Stimulated activated CD4-positive, alpha-beta T cell treated with anti-CD3 and anti-CD28 coated beads, Interleukin-2, amount 100 ng/mL, for 48 hours (primary cell): ENCODE data around the gene CIBAR2.

Experiments used
- DNase-seq, 2 donors: peaks; one replicate each; pipeline ENCODE4 v3.0.0-alpha.2; 2020

Gene CIBAR2

GRCh38 chr16:85144026-85144915 is 32.0 kb upstream of the CIBAR2 start:
- no peak for DNase-seq

GRCh38 chr16:85142771-85143211 is 30.5 kb upstream of the CIBAR2 start:
- no peak for DNase-seq

- no peak for DNase-seq
Observed at GRCh38 chr16:85142129-85142513, 29.8 kb upstream of the CIBAR2 start.

DNA sequence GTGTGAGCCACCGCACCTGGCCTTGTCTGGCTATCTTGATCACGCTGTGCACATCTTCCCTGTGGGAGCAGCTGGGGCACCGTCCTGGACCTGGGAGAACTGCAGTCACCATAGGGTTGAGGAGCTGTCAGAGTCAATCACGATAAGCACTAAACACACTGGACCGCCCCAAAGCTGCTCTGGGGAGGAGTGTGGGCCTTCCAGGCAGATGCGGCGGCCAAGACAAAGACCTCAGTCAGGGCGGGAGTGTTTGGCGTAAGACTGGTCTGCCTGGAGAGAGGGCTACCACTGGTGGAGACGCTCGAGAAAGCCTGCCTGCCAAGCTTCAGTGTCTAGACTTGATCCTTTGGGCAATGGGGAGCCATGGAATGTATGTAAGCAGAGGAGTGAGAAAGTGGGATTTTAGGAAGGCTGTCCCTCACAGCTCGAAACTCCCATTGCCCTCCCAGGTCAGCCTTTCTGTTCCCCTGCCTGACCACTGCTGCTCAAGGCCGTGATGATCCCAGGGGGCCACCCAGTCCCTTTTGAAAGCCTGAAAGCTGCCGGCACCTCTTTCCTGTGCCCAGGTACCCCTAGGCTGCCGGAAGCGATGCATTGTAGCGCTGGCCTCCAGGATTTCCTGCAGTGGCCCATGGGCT is 29.3 kb upstream of the CIBAR2 start:
- no peak for DNase-seq

DNA sequence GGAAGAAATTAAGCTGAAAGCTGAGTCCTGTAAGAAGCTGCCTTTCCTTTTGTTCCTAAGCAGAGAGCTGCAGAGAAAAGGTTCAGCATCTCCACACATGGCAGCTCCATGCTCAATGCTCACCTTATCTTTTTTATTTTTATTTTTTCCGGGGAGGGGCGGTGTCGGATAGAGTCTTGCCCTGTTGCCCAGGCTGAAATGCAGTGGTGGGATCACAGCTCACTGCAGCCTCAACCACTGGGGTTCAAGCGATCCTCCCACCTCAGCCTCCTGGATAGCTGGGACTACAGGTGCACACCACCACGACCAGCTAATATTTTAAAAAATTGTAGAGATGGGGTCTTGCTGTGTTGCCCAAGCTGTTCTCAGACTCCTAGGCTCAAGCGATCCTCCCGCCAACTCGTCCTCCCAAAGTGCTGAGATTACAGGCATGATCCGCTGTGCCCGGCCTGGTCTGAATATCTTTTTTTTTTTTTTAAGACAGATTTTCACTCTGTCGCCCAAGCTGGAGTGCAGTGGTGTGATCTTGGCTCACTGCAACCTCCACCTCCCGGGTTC is 28.3 kb upstream of the CIBAR2 start:
- no peak for DNase-seq

GRCh38 chr16:85139881-85140339 is 27.6 kb upstream of the CIBAR2 start:
- no peak for DNase-seq

DNA sequence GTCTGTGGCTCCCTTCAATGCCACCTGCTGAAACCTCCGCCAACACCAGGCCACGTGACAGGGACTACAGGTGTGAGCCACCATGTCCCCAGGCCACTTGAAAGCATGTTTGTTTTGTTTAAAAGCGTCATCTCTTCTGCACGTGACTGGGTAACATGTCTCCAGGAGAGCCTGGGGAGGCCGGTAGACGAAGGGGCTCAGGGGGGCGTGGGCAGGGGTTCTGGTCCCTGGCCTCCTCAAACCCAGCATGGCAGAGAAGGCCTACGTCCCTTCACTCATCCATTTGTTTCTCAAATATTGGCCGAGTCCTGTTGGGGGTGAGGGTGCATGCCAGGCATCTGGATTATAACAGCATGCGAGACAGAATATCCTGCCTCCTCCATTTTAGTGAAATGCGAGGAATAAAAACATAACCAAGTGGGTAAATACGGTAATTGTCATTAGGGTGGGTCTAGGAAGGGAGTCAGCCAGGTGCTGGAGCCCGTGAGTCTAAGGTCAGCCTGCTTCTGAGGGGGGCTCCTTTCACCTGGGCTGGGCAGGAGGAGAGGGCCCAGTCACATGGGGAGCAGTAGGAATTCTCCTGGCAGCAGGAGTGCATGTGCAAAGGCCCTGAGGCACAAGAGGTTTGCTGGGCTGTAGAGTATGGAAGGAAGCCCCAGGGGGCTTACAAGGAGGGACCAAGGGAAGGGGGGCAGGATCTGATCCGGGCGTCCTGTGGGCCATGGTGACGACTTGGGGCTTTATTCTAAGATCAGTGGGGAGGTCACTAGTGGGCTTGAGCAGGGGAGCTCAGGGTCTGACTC is 26.8 kb upstream of the CIBAR2 start:
- no peak for DNase-seq

DNA sequence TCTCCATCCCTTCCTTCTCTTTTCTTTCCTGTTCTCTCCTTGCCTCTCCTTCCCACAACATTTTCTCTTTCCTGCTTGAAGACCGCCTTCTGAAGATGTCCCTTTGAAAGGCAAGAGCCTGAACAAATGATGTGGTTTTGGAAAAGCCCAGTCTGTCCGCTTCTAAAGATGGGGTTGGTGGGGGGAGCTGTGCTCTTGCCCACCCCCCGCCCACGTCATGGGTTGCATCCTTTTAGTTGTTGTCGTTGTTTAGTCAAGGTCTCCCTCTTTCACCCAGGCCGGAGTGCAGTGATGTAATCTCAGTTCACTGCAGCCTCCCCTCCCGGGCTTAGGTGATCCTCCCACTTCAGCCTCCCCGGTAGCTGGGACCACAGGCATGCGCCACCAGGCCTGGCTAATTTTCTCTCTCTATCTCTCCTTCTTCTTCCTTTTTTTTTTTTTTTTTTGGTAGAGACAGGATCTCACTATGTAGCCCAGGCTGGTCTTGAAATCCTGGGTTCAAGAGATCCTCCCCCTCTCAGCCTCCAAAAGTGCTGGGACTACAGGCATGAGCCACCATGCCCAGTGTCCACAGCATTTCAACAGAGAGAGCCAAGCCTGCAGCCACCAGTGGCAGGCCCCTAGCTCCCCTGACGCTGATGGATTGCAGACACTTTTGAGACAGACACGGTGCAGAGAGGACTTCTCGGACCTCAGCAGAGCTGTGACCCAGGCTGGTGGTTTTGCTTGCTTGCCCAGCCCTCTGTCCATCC is 26.0 kb upstream of the CIBAR2 start:
- no peak for DNase-seq

DNA sequence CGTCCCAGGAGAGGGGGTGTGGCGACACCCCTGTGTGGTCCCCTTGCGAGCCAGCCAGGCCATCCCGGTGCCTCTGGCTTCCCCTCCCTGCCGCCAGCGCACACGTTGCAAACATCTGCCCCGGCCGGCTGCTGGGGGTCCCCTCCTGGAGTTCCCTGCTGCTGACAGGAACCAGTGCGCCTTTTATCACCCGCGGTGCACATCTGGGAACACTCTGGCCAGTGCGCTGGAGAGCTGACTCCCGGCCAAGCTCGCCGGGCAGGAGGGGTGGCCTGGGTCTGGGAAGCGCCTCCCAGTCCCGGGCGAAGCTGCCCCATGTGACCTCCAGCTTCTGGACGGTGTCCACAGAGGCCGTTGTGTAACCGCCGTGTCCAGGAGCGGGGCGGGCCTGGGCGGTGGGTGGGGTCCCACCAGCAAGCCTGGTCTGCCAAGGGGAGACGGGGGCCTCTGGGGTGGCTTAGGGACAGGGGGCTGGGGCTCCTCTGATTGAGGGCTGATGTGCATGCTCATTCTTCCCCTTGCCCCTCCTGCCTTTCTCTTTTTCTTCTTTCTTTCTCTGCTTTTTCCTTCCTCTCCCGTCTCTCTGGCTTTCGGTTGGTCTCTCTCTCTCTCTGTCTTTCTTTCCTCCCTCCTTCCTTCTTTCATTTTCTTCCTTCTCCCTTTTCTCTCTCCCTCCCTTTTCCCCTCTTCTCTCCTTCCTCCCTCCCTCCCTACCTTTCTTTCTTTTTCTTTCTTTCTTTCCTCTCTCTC is 25.2 kb upstream of the CIBAR2 start:
- no peak for DNase-seq

- no peak for DNase-seq
Observed at GRCh38 chr16:85136702-85137322, 24.5 kb upstream of the CIBAR2 start.

DNA sequence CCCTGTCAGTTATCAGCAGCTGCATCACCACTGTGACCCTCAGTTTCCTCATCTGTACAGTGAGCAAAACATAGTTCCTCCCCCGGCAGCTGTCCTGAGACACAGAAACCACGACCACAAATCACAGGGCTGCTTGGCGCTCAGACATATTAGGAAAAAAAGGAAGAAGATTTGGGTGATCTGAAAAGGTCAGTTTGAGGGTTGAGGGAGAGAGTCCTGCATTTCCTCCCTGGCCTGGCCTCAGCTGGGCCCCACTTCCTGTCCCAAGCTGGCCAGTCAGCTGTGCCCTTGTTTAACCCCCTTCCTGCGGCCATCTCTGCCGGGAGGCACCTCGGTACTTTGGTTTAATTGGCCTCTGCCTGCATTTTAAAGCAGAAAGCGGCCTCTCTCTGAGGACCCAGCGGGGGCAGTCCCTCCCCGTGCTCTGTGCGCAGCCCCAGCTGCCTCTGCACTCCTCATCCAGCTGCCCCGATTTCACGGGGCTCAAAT is 24.0 kb upstream of the CIBAR2 start:
- no peak for DNase-seq

DNA sequence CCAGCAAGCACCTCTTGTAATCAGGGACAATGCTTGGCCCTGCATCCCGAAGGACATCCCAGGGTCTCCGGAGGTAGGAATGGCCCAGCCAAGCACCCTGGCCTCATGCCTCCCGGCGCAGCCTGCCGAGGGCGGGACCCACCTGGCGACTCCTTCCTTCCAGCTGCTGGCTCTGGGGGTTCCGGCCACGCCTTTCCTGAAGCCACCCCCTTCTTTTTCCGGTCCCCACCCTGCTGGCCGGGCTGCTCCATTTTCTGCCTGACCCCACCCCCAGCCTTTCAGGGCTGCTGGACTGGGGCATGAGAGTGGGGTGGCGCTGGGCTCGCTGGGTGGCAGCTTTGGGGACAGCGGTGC is 22.5 kb upstream of the CIBAR2 start:
- no peak for DNase-seq

- DNase-seq: no peak
Observed at GRCh38 chr16:85134076-85134788, 22.0 kb upstream of the CIBAR2 start.

- no peak for DNase-seq
Observed at GRCh38 chr16:85133290-85133599, 21.0 kb upstream of the CIBAR2 start.

GRCh38 chr16:85132456-85133289 is 20.4 kb upstream of the CIBAR2 start:
- DNase-seq: no peak

- no peak for DNase-seq
Observed at GRCh38 chr16:85130705-85131028, 18.4 kb upstream of the CIBAR2 start.

GRCh38 chr16:85129876-85130704 is 17.8 kb upstream of the CIBAR2 start:
- no peak for DNase-seq

DNA sequence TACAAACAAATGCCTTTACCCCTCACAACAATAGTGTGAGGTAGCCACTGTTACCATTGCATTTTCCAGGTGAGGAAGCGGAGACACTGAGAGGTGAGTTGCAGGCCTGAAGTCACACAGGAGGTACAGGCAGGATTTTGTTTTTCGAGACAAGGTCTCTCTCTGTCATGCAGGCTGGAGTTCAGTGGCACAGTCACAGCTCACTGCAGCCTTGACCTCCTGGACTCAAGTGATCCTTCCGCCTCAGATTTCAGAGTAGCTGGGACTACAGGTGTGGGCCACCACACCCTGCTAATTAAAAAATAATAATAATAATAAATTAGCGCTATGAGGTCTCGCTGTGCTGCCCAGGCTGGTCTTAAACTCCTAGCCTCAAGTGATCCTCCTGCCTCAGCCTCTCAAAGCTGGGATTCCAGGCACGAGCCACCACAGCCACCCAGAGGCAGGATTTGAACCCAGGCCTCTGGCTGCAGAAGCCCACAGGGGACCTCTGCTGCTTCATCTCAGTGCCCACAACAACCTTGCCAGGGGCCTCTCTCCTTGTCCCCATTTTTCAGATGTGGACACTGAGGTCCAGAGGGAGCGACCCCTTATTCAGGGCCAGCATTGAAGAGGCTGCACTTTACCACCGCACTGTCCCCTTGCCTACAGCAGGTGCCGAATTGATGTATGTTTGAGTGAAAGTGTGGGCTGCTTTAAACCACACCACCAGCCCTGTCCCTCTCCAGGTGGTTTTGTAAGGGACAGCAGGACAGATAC is 16.0 kb upstream of the CIBAR2 start:
- no peak for DNase-seq
